ENCODE data around the gene RORB.

RORB gene

GRCh38 chr9:74497748-74498620 lies 849 bp downstream of the RORB start:
- DNase-seq: no peak
- H3K27ac ChIP-seq: no peak overlapping the region
- H3K4me3 ChIP-seq (ENCODE audit: low read depth, low read length): peak overlapping the region; percentile 66
- in situ Hi-C loops (cut with HindIII; ENCODE audit: low pct_ligation_motif_present, low sequenced_read_pairs): no loop called here
- no peaks in the 10 kb centered on the region for H3K36me3 ChIP-seq (replicated peaks)
- TF ChIP-seq, protein P1, sequence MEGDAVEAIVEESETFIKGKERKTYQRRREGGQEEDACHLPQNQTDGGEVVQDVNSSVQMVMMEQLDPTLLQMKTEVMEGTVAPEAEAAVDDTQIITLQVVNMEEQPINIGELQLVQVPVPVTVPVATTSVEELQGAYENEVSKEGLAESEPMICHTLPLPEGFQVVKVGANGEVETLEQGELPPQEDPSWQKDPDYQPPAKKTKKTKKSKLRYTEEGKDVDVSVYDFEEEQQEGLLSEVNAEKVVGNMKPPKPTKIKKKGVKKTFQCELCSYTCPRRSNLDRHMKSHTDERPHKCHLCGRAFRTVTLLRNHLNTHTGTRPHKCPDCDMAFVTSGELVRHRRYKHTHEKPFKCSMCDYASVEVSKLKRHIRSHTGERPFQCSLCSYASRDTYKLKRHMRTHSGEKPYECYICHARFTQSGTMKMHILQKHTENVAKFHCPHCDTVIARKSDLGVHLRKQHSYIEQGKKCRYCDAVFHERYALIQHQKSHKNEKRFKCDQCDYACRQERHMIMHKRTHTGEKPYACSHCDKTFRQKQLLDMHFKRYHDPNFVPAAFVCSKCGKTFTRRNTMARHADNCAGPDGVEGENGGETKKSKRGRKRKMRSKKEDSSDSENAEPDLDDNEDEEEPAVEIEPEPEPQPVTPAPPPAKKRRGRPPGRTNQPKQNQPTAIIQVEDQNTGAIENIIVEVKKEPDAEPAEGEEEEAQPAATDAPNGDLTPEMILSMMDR (IDR thresholded peaks at IDR 0.05; ENCODE audit: low read depth, low read length, missing control alignments): peak; percentile 0
- H3K27me3 ChIP-seq (replicated peaks): peaks cover 45% of the 10 kb centered on the region

- H3K4me3 ChIP-seq (ENCODE audit: low read depth, low read length): peak overlapping the region; percentile 66
- DNase-seq: no peak
- in situ Hi-C loops (cut with HindIII; ENCODE audit: low pct_ligation_motif_present, low sequenced_read_pairs): no loop called here
- peaks cover 45% of the 10 kb centered on the region for H3K27me3 ChIP-seq (replicated peaks)
- no peaks in the 10 kb centered on the region for H3K36me3 ChIP-seq (replicated peaks)
- no peak overlapping the region for H3K27ac ChIP-seq
- TF ChIP-seq, protein P1 (IDR thresholded peaks at IDR 0.05; ENCODE audit: low read depth, low read length, missing control alignments): no peak
These were observed 1.5 kb downstream of the RORB start for GRCh38 chr9:74498621-74499095.

DNA sequence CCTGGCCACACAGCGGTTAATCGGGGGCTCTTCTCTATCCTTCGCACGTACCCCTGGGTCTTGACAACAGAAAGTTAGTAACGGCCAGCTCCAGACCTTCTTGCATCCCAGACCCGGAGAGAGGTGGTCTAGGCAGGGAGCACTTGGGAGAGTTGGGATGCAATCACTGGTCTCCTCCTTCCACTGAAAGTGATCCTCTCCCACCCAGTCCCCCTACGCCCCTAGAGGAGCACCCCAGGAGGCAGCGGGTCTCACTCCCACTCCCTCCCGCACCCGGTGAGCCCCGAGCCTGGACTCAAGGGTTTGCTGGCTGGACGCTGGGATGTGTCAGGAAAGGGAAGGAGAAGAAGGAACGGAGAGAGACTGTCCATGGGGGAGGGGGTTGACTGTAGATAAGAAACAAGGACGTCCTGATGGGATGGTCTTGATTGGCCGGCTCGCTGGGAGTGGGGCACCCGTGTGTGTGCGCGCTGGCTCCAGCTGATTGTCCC lies 2.0 kb downstream of the RORB start:
- in situ Hi-C loops (cut with HindIII; ENCODE audit: low pct_ligation_motif_present, low sequenced_read_pairs): no loop called here
- Histone ChIP-seq H3K27me3 (replicated peaks) (peaks cover 45% of the 10 kb centered on the region), H3K36me3 (replicated peaks) (no peaks in the 10 kb centered on the region), H3K27ac (no peak overlapping the region), H3K4me3 (ENCODE audit: low read depth, low read length) (peak overlapping the region; percentile 66)
- no peak for DNase-seq
- TF ChIP-seq, protein P1 (IDR thresholded peaks at IDR 0.05; ENCODE audit: low read depth, low read length, missing control alignments): no peak

DNA sequence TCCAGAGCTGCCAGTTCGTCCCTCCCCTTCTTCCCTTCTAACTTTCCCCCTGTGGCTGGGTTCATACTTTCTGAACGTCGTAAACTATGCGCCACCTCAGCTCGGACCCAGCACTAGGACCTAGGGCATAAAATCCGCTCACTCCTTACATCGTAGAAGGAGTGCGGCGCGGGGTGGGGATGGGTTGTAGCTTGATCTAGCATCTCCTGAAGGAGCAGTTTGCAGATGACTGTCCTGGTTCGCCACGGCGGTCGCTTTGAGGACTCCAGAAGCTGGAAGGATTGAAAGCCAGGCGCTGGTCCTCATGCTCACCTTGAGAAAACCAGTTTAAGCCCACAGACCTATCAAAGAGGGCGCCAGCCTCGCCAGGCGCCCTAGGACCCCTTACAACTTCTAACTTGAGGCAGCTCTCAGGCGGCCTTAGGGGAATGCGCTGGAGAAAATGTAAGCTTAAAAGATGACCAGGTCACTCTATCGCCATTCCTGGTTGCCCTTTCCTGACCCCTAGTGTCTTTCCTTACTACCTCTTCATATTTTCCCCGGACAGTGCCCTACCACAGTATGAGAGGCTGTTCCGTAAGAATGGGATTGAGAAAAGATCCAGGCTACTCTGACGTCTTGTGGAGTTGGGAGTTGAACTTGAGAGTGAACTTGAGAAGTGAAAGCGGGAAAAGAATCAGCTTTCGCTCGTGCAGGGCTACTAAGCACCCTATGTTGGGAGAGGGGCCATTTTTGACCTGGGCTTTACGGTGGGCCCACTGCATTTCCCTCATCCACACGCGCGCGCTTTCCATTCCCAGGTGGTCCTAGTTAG lies 2.8 kb downstream of the RORB start:
- no peak for DNase-seq
- TF ChIP-seq, protein P1 (IDR thresholded peaks at IDR 0.05; ENCODE audit: low read depth, low read length, missing control alignments): no peak
- Histone ChIP-seq H3K36me3 (replicated peaks) (no peaks in the 10 kb centered on the region), H3K27me3 (replicated peaks) (peaks cover 45% of the 10 kb centered on the region), H3K27ac (no peak overlapping the region), H3K4me3 (ENCODE audit: low read depth, low read length) (peak overlapping the region; percentile 66)
- in situ Hi-C loops (cut with HindIII; ENCODE audit: low pct_ligation_motif_present, low sequenced_read_pairs): no loop called here

GRCh38 chr9:74500584-74500924 lies 3.4 kb downstream of the RORB start:
- DNase-seq: no peak
- peaks cover 45% of the 10 kb centered on the region for H3K27me3 ChIP-seq (replicated peaks)
- TF ChIP-seq, protein P1 (IDR thresholded peaks at IDR 0.05; ENCODE audit: low read depth, low read length, missing control alignments): no peak
- in situ Hi-C loops (cut with HindIII; ENCODE audit: low pct_ligation_motif_present, low sequenced_read_pairs): no loop called here
- no peak overlapping the region for H3K27ac ChIP-seq
- H3K4me3 ChIP-seq (ENCODE audit: low read depth, low read length): peak overlapping the region; percentile 66
- H3K36me3 ChIP-seq (replicated peaks): no peaks in the 10 kb centered on the region

Measured in brain microvascular endothelial cell (primary cell).